ENCODE results near the gene NIPA2.

DNA sequence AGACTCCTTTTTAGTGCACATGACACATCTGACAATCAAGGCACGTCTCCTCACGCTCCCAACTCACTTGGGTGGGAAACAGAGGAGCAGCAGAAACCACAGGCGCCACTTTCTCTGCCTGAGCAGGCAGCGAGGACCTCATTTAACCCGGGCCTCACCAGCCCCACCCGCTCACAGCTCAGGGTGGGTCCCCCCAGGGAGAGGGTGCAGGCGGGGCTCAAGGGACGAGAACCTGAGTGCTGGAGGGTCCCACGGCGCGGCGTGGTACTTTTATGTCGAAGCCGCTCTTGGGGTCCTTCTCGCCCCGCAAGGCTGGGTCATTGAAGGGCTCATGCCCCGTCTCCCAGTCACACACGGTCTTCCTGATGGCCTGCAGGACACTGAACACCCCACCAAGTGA is 79.1 kb downstream of the NIPA2 start:
- TF ChIP-seq CTCF (IDR thresholded peaks at IDR 0.05): no peak
- TF ChIP-seq EP300 (IDR thresholded peaks at IDR 0.05): no peak
- no peak for TF ChIP-seq POLR2AphosphoS5 (IDR thresholded peaks at IDR 0.05)

Data from suprapubic skin (tissue), 4 donors.